ENCODE data around the gene GBF1.
A peak's percentile ranks its signal among the peaks of the same experiment; 100 is the strongest.

The GBF1 gene

DNA sequence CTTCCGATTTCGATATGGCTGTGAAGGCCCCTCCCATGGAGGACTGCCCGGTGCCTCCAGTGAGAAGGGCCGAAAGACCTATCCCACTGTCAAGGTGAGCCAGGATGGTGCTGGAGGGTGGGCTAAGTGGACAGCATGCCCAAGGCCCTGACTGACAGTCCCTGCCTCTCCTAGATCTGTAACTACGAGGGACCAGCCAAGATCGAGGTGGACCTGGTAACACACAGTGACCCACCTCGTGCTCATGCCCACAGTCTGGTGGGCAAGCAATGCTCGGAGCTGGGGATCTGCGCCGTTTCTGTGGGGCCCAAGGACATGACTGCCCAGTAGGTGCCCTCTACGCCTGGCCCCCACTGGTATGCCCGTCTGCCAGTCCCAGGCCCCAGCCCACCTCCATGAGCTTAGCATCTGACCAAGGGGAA is 151.4 kb downstream of the GBF1 start:
- DNase-seq = no peak

DNA sequence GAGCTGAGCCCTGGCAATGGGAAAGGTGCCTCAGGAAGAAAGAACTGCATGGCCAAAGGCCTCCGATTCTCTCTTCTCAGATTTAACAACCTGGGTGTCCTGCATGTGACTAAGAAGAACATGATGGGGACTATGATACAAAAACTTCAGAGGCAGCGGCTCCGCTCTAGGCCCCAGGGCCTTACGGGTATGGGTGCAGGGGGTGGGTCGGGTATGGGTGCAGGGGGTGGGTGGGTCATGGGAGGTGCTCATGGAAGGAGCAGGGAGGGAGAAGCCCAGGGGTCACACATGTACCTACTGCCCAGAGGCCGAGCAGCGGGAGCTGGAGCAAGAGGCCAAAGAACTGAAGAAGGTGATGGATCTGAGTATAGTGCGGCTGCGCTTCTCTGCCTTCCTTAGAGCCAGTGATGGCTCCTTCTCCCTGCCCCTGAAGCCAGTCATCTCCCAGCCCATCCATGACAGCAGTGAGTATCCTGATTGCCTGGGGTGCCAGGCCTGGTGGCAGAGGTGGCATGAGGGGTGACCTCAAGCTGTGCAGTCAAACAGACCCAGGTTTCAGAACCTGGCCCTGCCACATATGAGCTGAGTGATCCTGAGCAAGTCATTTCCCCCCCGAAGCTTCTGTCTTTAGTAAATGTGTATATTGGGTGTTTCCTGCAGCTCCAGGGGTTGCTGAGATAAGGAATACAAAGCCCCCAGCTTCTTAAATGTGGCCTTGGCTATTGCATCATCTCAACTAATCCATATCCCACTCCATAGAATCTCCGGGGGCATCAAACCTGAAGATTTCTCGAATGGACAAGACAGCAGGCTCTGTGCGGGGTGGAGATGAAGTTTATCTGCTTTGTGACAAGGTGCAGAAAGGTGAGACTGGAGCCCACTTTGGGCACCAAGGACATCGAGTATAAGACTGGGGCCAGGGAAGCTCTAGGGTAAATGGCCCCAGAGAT is 152.2 kb downstream of the GBF1 start:
- DNase-seq = no peak

DNA sequence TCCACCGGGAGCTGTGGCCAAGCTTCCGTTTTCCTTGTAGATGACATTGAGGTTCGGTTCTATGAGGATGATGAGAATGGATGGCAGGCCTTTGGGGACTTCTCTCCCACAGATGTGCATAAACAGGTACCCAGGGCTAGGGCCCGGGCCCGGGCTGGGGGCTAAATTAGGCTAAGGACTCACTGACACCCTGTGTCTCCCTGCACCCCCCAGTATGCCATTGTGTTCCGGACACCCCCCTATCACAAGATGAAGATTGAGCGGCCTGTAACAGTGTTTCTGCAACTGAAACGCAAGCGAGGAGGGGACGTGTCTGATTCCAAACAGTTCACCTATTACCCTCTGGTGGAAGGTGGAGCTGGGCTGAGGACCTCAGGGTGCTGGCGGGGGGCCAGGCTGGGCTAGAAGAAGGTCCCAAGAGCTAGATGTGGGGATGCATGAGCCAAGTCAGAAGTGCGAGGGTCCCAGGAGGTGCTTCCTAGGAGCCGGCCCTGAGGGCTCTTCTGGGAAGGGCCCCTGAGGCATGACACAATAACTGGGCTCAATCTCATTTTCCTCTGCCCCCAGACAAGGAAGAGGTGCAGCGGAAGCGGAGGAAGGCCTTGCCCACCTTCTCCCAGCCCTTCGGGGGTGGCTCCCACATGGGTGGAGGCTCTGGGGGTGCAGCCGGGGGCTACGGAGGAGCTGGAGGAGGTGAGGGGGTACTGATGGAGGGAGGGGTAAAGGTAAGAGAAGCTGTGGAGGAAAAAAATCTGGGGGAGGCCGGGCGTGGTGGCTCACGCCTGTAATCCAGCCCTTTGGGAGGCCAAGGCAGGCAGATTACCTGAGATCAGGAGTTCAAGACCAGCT is 153.1 kb downstream of the GBF1 start:
- no peak for DNase-seq

DNA sequence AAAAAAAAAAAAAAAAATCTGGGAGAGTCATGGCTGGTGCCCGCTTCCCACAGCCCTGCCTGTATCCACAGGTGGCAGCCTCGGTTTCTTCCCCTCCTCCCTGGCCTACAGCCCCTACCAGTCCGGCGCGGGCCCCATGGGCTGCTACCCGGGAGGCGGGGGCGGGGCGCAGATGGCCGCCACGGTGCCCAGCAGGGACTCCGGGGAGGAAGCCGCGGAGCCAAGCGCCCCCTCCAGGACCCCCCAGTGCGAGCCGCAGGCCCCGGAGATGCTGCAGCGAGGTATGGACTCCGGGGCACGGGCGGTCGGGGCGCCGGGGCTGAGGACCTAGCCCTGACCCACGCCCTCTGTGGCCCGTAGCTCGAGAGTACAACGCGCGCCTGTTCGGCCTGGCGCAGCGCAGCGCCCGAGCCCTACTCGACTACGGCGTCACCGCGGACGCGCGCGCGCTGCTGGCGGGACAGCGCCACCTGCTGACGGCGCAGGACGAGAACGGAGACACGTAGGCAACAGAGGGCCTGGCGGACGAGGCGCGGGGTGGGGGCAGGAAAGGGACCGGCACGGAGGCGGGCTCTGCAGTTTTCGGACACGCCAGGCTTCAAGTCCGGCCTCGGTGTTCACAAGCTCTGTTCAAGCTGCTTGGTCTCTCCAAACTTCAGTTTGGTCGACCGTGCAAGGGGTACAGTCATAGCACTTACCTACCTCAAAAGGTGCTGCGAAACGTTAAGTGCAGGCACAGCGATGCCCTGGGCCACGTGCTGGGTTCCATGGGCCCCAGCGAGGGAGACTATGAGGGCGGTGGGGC is 154.1 kb downstream of the GBF1 start:
- peak; percentile 88 for DNase-seq

DNA sequence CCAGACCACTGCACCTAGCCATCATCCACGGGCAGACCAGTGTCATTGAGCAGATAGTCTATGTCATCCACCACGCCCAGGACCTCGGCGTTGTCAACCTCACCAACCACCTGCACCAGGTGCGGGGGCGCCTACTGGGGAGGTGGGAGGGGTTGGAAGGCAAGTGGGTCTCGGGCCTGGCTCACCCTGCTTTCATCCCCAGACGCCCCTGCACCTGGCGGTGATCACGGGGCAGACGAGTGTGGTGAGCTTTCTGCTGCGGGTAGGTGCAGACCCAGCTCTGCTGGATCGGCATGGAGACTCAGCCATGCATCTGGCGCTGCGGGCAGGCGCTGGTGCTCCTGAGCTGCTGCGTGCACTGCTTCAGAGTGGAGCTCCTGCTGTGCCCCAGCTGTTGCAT is 154.7 kb downstream of the GBF1 start:
- no peak for DNase-seq

DNA sequence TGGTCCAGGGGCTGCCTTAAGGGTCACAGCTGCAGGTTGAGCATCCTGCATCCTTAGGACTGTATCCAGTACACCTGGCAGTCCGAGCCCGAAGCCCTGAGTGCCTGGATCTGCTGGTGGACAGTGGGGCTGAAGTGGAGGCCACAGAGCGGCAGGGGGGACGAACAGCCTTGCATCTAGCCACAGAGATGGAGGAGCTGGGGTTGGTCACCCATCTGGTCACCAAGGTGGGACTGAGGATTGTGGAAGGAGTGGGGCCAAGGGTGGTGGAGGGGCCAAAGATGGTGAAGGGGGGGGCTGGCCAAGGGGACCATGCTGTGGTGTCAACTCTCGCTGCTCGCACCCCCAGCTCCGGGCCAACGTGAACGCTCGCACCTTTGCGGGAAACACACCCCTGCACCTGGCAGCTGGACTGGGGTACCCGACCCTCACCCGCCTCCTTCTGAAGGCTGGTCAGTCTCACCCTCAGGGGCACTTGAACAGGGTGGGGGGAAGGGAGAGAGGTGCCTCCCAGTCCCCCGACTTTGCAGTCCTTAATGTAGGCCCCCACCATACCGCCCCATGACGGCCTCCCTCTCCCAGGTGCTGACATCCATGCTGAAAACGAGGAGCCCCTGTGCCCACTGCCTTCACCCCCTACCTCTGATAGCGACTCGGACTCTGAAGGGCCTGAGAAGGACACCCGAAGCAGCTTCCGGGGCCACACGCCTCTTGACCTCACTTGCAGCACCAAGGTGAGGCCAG is 155.4 kb downstream of the GBF1 start:
- no peak for DNase-seq

DNA sequence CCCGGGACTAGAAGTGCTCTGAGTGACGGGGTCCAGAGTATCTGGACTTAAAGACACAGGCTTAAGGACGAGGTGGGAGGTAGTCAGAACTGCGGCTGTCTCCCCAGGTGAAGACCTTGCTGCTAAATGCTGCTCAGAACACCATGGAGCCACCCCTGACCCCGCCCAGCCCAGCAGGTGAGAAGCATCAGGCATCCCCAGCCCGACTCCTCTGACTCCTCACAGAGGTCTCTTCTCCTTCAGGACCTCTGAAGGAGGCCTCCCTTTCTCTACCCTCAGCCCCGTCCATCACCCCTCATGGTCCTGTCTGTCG is 156.0 kb downstream of the GBF1 start:
- no peak for DNase-seq

DNA sequence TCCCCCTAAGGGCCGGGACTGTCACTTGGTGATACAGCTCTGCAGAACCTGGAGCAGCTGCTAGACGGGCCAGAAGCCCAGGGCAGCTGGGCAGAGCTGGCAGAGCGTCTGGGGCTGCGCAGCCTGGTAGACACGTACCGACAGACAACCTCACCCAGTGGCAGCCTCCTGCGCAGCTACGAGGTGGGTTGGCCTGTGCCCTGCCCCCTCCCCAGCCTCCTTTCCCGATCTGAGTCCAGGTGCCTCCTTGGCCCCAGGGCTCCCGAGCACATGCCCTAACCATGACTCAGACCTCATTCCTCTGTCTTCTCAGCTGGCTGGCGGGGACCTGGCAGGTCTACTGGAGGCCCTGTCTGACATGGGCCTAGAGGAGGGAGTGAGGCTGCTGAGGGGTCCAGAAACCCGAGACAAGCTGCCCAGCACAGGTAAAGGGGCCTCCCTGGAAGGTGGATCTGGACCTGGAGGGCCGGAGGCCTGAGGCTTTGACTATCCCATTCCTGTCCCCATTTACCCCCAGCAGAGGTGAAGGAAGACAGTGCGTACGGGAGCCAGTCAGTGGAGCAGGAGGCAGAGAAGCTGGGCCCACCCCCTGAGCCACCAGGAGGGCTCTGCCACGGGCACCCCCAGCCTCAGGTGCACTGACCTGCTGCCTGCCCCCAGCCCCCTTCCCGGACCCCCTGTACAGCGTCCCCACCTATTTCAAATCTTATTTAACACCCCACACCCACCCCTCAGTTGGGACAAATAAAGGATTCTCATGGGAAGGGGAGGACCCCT is 156.6 kb downstream of the GBF1 start:
- DNase-seq = no peak

DNA sequence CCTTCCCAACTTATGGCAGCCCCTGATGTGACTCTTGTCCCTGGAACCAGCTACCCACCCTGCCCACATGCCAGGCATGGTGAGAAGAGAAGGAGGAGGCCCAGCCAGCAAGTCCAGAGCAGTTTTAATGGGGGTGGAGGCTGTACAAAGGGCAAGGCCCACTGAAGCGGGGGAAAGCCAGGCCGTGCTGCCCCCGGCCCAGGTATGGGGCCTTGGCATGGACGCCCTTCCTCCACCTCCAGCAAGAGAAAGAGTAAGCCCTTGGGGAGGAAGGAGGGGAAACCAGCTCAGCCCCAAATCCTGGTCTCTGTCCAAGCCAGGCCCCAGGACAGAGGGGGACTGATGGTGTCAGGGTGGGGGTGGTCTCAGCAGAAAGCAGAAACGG is 157.2 kb downstream of the GBF1 start:
- DNase-seq = no peak

DNA sequence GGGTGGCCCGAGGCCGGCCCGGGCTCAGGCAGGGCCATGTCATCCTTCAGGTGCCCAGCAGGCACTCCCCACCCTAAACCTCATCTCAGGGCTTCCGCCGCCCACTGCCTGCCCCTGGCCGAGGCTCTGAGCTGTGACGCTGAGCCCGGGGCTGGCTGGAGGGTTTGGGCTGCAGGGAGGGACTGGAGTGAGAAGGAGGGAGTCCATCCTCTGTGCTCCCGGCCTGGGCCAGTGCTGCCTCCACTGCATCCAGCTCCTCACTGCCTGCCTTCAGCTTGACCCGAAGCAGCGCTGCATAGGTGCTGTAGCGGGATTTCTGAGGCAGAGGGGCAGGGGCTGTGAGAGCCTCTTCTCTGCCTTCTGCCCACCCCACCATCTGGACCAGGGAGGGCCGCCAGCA is 157.8 kb downstream of the GBF1 start:
- DNase-seq = no peak

DNA sequence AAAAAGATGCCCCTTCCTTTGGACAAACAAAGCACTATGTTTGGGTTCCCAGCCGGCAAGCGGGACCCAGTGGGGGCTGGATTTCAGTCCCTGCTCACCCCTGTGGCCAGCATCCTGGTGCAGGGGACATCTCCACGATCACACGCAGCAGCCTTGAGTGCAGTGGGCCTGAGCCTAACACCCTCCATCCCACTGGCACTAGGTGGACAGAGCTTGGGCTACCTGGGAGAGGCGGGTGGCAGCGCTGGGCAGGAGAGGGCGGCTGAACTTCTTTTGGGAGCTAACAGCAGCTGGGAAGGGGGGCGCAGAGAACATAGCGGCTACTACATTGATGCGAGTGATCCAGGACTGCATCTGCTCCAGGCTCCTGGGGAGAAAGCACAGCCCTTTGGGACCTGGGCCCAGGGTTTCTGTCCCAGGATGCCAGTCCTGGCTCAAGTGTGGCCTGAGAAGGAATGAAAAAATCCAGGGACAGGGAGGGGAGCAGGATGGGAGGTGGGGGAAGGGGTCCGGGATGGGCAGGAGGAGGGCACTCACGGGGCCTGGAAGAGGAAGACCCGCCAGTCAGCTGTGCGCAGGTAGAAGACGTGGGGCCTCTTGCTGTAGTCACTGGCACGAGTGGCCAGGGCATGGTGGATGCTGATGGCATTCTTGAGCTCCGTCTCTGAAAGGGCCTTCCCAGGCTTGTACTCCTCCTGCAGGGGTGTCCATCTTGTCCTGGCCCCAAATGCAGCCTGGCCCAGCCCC is 159.2 kb downstream of the GBF1 start:
- no peak for DNase-seq

DNA sequence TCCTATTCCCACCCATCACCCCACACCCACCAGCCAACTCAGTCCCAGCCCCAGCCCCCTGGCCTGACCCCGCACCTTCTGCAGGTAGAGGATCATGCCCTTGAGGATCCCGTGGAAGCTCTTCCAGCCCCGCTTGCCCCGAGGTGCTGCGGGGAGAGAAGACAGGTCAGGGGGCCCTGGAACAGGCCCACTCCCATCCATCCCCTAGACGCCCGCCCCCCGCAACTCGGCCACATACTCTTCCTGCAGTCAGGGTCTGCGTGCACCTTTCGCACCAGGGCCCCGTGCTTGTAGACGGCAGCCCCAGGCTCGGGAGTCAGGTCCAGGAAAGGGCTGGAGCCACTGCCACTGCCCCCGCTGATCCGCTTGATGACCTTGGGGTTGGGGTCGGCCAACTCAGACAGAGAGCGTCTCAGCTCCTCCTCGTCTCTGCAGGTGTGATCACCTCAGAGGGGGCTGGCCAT is 159.8 kb downstream of the GBF1 start:
- no peak for DNase-seq

DNA sequence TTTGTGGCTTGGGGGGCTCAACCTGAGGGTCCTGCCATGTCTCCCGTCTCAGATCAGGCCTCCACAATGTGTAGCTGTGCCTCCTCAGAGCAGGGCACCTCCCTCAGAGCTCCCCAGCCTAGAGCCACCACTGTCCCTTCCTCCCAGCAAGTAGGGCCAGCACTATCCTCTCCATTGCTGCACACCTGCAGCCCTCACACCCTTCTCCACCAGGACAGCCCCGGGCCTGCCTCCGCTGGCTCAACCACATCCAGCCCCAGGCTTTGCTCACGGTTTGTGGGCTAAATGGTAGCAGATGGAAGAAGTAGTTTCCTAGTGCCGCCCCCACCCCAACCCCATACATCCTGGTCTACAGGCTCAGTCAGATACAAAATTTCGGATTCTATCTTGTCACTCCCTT is 160.3 kb downstream of the GBF1 start:
- DNase-seq = no peak

DNA sequence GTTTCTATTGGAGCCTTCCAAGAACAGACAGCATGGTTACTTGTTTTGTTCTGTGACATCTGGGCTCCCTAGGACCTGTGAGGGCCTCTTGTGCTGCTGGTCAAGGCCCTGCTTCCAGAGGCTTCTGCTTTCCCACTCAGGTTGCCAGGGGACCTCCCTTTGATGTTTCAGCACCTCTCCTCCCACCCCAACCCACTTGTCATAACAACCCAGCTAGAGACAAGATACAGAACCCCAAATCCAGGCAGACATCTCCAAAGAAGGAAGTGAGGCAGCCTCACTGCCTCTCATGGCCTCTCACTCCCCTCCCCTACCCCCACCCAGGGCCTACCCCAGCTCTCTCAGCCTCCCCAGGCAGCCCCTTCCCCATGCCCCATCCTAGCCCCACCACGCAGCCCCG is 161.5 kb downstream of the GBF1 start:
- DNase-seq = no peak

DNA sequence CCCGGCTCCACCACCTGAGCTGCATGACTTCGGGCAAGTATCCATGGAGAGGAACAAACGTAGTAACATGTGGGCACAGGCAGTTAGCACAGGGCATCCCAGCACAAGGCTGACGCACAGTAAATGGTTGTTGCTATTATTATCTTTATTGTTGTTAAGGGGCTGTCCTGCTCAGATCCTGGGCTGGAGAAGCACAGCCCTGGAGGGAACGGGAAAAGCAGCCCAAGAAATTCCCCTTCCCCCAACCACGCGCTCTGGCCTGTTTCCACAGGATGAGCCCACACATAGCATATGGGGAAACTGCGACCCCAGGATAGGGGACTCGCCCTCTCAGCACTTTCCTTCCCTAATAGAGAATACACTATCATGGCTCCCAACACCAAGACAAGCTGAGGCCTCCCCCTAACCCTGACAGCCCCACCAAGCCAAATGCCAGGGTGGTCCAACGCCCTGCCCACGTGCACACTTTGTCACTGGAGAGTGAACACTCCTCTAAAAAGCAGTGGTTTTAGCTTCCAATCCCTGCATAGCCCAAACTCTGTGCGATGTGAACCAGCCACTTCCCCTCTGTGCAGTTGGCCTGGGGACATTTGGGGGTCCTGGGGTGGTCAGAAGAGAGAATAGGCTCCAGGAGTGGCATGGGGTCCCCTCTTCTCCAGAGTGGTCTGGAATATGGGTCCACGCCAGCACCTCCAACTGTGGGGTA is 162.2 kb downstream of the GBF1 start:
- no peak for DNase-seq

DNA sequence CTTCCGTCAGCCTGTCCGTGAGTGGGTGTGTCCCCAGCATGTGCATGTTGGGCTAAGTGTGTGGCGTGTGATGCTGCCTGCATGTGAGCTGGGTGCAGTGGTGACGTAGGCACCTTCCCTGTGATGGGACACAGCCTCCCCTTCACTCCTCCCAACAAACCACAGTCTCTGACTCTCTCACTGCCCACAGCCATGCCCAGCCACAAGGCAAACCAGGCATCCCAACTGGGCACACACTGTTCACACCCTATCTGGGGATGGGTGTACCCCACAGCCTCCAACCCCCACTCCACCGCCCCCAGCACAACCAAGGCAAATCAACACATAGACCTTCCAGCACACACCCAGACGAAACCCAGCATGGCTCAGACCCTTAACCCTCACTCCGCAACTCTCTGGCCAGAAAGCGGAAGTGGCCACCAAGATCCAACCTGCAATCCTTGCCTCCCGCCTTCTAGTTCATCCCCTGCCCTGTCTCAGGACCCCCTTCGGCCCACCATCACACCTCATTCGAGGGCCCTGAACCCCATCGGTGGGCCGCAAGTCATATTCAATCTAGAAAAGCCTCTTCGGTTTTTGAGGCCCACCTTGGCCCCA is 162.9 kb downstream of the GBF1 start:
- no peak for DNase-seq

DNA sequence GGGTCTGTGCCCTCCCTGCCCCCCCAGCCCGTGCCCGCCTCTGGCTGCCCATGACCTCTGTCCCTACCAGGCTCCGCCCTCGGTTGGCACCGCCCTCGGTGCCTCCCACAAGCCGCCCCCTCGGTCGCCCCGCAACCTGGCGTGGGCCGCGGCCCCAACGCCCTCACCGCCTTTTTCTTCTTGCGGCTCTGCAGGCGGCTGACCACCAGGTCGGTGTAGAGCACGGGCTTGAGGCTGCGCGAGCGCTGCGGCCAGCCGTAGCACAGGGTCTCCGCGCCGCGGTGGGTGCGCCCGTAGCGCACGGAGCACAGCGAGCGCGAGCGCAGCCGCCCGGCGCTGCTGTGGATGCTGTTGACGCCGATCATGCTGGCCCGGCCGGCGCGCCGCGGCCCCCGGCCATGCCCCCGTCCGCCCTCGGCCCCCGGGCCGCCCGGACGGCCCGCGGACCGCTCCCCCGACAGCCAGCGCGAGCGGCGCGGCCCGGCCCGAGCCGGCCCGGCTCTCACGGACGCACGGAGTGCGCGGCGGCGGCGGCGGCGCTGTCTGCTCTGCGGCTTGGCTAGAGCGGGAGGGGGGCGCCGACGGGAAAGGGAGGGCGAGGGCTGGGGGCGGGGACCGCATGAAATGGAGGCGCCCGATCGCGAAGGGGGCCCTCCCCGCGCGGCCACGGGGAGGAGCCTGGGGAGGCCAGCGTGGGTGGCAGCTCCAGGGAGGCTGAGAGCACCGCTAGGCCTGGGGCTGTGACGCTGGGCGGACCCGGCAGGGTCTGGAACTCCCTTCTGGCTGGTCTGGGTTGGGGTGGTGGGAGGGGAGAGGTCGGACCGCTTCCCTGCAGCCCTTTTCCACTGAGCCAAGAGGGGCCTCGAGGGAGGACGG is 163.6 kb downstream of the GBF1 start:
- DNase-seq = peak; percentile 71

DNA sequence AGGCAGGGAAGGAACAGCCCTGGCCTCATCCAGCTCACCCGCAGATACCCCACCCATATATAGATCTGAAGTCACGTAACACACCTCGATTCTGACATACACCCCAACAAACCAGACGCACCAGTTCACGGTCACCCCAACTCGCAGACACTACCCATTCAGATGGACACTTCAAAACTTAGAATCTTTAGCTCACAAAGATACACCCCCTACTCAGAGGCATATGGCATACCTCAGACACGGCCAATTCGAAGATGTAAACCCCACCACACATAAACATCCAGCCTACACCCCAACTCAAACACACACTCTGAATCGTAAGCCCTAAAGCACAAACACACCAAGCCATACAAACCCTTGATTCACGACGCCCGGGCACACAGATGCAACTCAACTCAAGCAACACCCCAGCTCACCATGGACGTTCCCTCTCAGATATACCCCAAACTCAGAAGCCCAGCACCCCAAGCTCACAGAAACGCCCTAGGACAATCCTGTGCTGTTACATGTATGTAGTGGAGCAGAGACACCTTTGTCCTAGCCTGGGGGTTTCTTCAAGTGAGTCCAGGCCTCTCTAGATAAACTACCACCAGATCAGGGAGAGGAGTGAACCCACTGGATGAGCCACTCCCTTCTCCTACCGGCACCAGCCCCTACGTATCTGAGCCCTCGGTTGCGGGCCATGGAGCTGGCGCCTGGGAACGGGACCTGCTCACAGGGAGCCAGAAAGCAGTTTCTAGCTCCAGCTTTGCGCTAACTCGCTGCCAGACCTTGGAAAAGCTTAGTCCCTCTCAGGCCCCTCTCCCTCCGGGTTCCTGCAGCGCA is 164.5 kb downstream of the GBF1 start:
- no peak for DNase-seq
